HG03135 (cell line): ENCODE measurements around the gene MADD.
A peak's percentile ranks its signal among the peaks of the same experiment; 100 is the strongest.

Experiments used
- ATAC-seq: cut with Tn5 transposase; IDR thresholded peaks from one replicate; pipeline ENCODE4 v1.9.1; 2021; ENCODE audit warnings: mild to moderate bottlenecking, moderate library complexity; ENCODE audit not compliant: unreplicated experiment

Gene MADD

GRCh38 chr11:47269829-47270305, at the start of gene MADD:
Gene MADD (plus strand): TSS chr11:47270133.
- ATAC-seq: peak; percentile 74

GRCh38 chr11:47220401-47220821, 49.5 kb upstream of the MADD start:
- no peak for ATAC-seq

GRCh38 chr11:47222696-47223095, 47.2 kb upstream of the MADD start:
- no peak for ATAC-seq

GRCh38 chr11:47225552-47226400, 44.2 kb upstream of the MADD start:
- ATAC-seq: peak; percentile 73

GRCh38 chr11:47229161-47229560, 40.8 kb upstream of the MADD start:
- ATAC-seq: no peak

GRCh38 chr11:47233051-47233450, 36.9 kb upstream of the MADD start:
- ATAC-seq: no peak

- no peak for ATAC-seq
Observed at GRCh38 chr11:47233989-47234668, 35.8 kb upstream of the MADD start.

GRCh38 chr11:47234669-47235100, 35.2 kb upstream of the MADD start:
- no peak for ATAC-seq

GRCh38 chr11:47235163-47235562, 34.8 kb upstream of the MADD start:
- no peak for ATAC-seq

- ATAC-seq: no peak
Observed at GRCh38 chr11:47236482-47236881, 33.5 kb upstream of the MADD start.

GRCh38 chr11:47239852-47240251, 30.1 kb upstream of the MADD start:
- ATAC-seq: no peak

GRCh38 chr11:47241841-47242301, 28.1 kb upstream of the MADD start:
- no peak for ATAC-seq

GRCh38 chr11:47242596-47243192, 27.2 kb upstream of the MADD start:
- ATAC-seq: no peak

GRCh38 chr11:47243454-47243853, 26.5 kb upstream of the MADD start:
- ATAC-seq: no peak

- no peak for ATAC-seq
Observed at GRCh38 chr11:47244448-47245350, 25.2 kb upstream of the MADD start.

- no peak for ATAC-seq
Observed at GRCh38 chr11:47245611-47246357, 24.1 kb upstream of the MADD start.

- no peak for ATAC-seq
Observed at GRCh38 chr11:47247502-47247901, 22.4 kb upstream of the MADD start.

GRCh38 chr11:47248304-47248663, 21.6 kb upstream of the MADD start:
- ATAC-seq: peak; percentile 24

GRCh38 chr11:47248664-47249377, 21.1 kb upstream of the MADD start, which contains the start of gene ACP2:
Gene ACP2 (minus strand): TSS chr11:47248814. CDS start chr11:47248789, 25 bp downstream.
- peak; percentile 92 for ATAC-seq
